Heart right ventricle (tissue), 16 donors: Measurements from ENCODE around the gene SEC61A1. TPM values are rescaled to one million over a fixed set of nuclear protein-coding genes. Genes with fewer than 3 reads are reported as not detected.

ENCODE experiments used
- ATAC-seq, 8 donors: fragments of 200-7000 bp; cut with Tn5 transposase; one replicate each; pipeline ENCODE4 v1.9.1; 2020; ENCODE audit warnings: mild to moderate bottlenecking in 8 of 8, moderate library complexity in 8 of 8, moderate number of reproducible peaks in 1 of 8
- DNase-seq, 2 donors: peaks; one replicate each; pipeline ENCODE4 v3.0.0-alpha.2; 2020
- H3K27ac ChIP-seq, 10 donors: fragments of 200-600 bp; sonication (generic) in 2 of 10; one replicate each; pipeline versions ENCODE4 v1.5.0 to v1.8.0; 2020 to 2022; ENCODE audit warnings: mild to moderate bottlenecking in 3 of 10
- H3K27me3 ChIP-seq, 7 donors: fragments of 200-600 bp; one replicate each; pipeline ENCODE4 v1.8.0; 2021 to 2022; ENCODE audit warnings: mild to moderate bottlenecking in 2 of 7
- H3K36me3 ChIP-seq, 9 donors: fragments of 200-600 bp; sonication (generic) in 1 of 9; one replicate each; pipeline versions ENCODE4 v1.5.0 to v1.8.0; 2020 to 2022; ENCODE audit warnings: mild to moderate bottlenecking in 2 of 9
- H3K4me1 ChIP-seq, 9 donors: fragments of 200-600 bp; sonication (generic) in 1 of 9; one replicate each; pipeline versions ENCODE4 v1.5.0 to v1.8.0; 2020 to 2022; ENCODE audit warnings: mild to moderate bottlenecking in 4 of 9
- H3K4me3 ChIP-seq, 10 donors: fragments of 200-600 bp; sonication (generic) in 2 of 10; one replicate each; pipeline versions ENCODE4 v1.5.0 to v1.8.0; 2020 to 2022; ENCODE audit warnings: mild to moderate bottlenecking in 7 of 10, moderate library complexity in 2 of 10
- H3K9me3 ChIP-seq, 11 donors: fragments of 200-600 bp in 10 of 11; sonication (generic) in 2 of 11; one replicate each; pipeline versions ENCODE4 v1.5.0 to v1.8.0; 2013 to 2022; ENCODE audit warnings: mild to moderate bottlenecking in 2 of 11, control low read depth in 1 of 11, moderate library complexity in 1 of 11
- CTCF ChIP-seq, 9 donors: fragments of 200-600 bp; sonication (generic) in 2 of 9; IDR thresholded peaks; one replicate each; pipeline versions ENCODE4 v1.5.0 to v1.8.0; 2021 to 2022; ENCODE audit warnings: antibody characterized with exemption in 9 of 9, mild to moderate bottlenecking in 5 of 9, moderate library complexity in 1 of 9
- WGBS, 2 donors: extraction: QIAGEN DNeasy Blood & Tissue Kit; methylation state at CpG; one replicate each; pipeline ENCODE4 v1.1.7; 2013; ENCODE audit warnings: inconsistent platforms in 1 of 2; 5-methylcytosine and 5-hydroxymethylcytosine counted together
- intact Hi-C, 10 donors: fragments of 100-400 bp; cut with DNase I; formaldehyde crosslinking; loops; one replicate each; pipeline versions ENCODE4 v1.11.1 to v1.14.2; 2022
- polyA plus RNA-seq, 2 donors: library from polyadenylated mRNA; stranded (reverse); fragments of 200-250 nt; gene quantifications; one replicate each; pipeline ENCODE4 v1.2.3, GENCODE V29; 2013
- total RNA-seq, 10 donors: library from RNA; stranded (reverse); fragmentation: NEBNext Ultra II Directional in 3 of 10; extraction: Animal tissue kit (Norgen Biotek cat#: 25700) in 3 of 10; gene quantifications; one replicate each; pipeline versions ENCODE4 v1.2.1 to v1.2.4, GENCODE V29; 2021 to 2023
- donor health status: Arrhythmogenic right ventricular cardiomyopathy.
- donor health status: ischemic (EF 13 %, LVEDD 7.1; RV severe dilation, severe dysfunction).
- donor health status: healthy with polysubstance abuse.
- donor health status: DM: no; HTN: yes; CAD: no.
- donor health status: DM: no; HTN: no; CAD: no.
- donor health status: ischemic (EF 25% LVEDD 6.9; RV normal size, moderate dysfunction).
- donor health status: ischemic (EF 25% LVEDD 5.7; RV mildly dilated, moderate dysfunction).
- donor health status: healthy.
- donor health status: DM: yes; HTN: yes; CAD: no.
- donor health status: Ischemic cardiomyopathy.
- donor health status: ischemic (EF 35%, LVEDD 5.7; RV mildly dilated, moderate dysfunction).
- donor health status: nonischemic (EF 11% LVEDD 7.7; RV severe dilation, severe dysfunction).
- donor health status: DM: yes; HTN: yes; CAD: no.
- donor health status: PGD.
- donor health status: ischemic (EF 29% LVEDD 5.4; RV normal size, mild dysfunction).
- donor health status: nonischemic (EF 23%, LVEDD 6.1; RV moderate dilation, normal function).

The SEC61A1 gene
- total and polyA plus RNA-seq, 12 donors: 41.0 to 131 (median 62.1) TPM

- TF ChIP-seq CTCF (IDR thresholded peaks at IDR 0.05): no peak
- peak overlapping the region in 9 of 10 donors; percentile 23 to 70 (median 57) for H3K27ac ChIP-seq
- H3K4me3 ChIP-seq: no peak overlapping the region
- intact Hi-C loops: loop anchor here in 2 of 10 donors (5.0 to 10.0 kb wide), 2 partner anchors 61 to 382 kb away; no protein-coding TSS in a partner anchor
- H3K36me3 ChIP-seq: peaks cover 4 to 52% (median 23%) of the 10 kb centered on the region in 9 donors
- WGBS, 2 donors: 64 to 65% methylated on average over 2 of the region's 2 CpGs
- H3K9me3 ChIP-seq: no peaks in the 10 kb centered on the region
- H3K4me1 ChIP-seq: peaks cover 6 to 55% (median 38%) of the 10 kb centered on the region in 9 donors
- DNase-seq (no peak), ATAC-seq (peak in 1 of 8 donors; percentile 7)
- no peaks in the 10 kb centered on the region for H3K27me3 ChIP-seq
These were observed 21.6 kb downstream of the SEC61A1 start for GRCh38 chr3:128073807-128074206.

GRCh38 chr3:128074851-128075521 lies 22.7 kb downstream of the SEC61A1 start:
- peak overlapping the region in 9 of 10 donors; percentile 38 to 63 (median 56) for H3K4me3 ChIP-seq
- peaks cover 6 to 62% (median 46%) of the 10 kb centered on the region in 9 donors for H3K4me1 ChIP-seq
- H3K36me3 ChIP-seq: peaks cover 0 to 45% (median 11%) of the 10 kb centered on the region in 9 donors
- no peaks in the 10 kb centered on the region for H3K9me3 ChIP-seq
- whole genome bisulfite sequencing, 2 donors: 26 to 28% methylated on average over 7 of the region's 7 CpGs
- TF ChIP-seq CTCF (IDR thresholded peaks at IDR 0.05): no peak
- intact Hi-C loops: loop anchor here in 4 of 10 donors (5.0 to 10.0 kb wide), 4 partner anchors 57 to 532 kb away; no protein-coding TSS in a partner anchor
- peak overlapping the region in 7 of 10 donors; percentile 2 to 65 (median 55) for H3K27ac ChIP-seq
- DNase-seq (no peak), ATAC-seq (peak in 5 of 8 donors; percentile 0 to 3 (median 1))
- no peaks in the 10 kb centered on the region for H3K27me3 ChIP-seq

GRCh38 chr3:128075522-128076482 lies 23.6 kb downstream of the SEC61A1 start:
- TF ChIP-seq CTCF (IDR thresholded peaks at IDR 0.05): peak; percentile 94 to 99 (median 97)
- peaks cover 6 to 68% (median 46%) of the 10 kb centered on the region in 9 donors for H3K4me1 ChIP-seq
- DNase-seq: peak; percentile 85 to 92
- peak; percentile 84 to 95 (median 92) for ATAC-seq
- H3K27me3 ChIP-seq: no peaks in the 10 kb centered on the region
- H3K36me3 ChIP-seq: peaks cover 0 to 44% (median 6%) of the 10 kb centered on the region in 9 donors
- no peaks in the 10 kb centered on the region for H3K9me3 ChIP-seq
- H3K27ac ChIP-seq: peak overlapping the region in 9 of 10 donors; percentile 33 to 65 (median 55)
- intact Hi-C loops: loop anchor here in 3 of 10 donors (5.0 to 10.0 kb wide), 3 partner anchors 56 to 531 kb away; no protein-coding TSS in a partner anchor
- peak overlapping the region; percentile 38 to 63 (median 56) for H3K4me3 ChIP-seq
- WGBS, 2 donors: 2 to 5% methylated on average over 78 of the region's 78 CpGs
